HepG2 (cell line): ENCODE measurements around the gene CAD. TPM values are rescaled to one million over a fixed set of nuclear protein-coding genes. Genes with fewer than 3 reads are reported as not detected.

Source experiments
- ADNP ChIP-seq: sonication (generic); formaldehyde crosslinking; IDR thresholded peaks from 2 replicates; pipeline ENCODE4 v1.4.0; 2020; ENCODE audit warnings: missing genetic modification reagents
- ATM ChIP-seq: fragments of 450-650 bp; IDR thresholded peaks from 2 replicates; pipeline ENCODE4 v1.7.1; 2017; ENCODE audit warnings: mild to moderate bottlenecking, borderline replicate concordance
- BORCS8-MEF2B ChIP-seq: sonication (generic); formaldehyde crosslinking; IDR thresholded peaks from 2 replicates; pipeline ENCODE4 v1.8.0; 2022; ENCODE audit warnings: mild to moderate bottlenecking, missing genetic modification reagents
- DPF2 ChIP-seq: sonication (generic); formaldehyde crosslinking; IDR thresholded peaks from 2 replicates; pipeline ENCODE4 v1.4.0; 2020; ENCODE audit warnings: mild to moderate bottlenecking, low read depth, missing genetic modification reagents, borderline replicate concordance
- HNRNPL ChIP-seq: fragments of 200-400 bp; formaldehyde crosslinking; IDR thresholded peaks from 2 replicates; pipeline ENCODE4 v1.6.1; 2017; ENCODE audit warnings: mild to moderate bottlenecking, low read depth, low read length
- IRF2 ChIP-seq: IDR thresholded peaks from 2 replicates; pipeline ENCODE4 v1.6.1; 2018; ENCODE audit warnings: missing genetic modification reagents, missing compliant biosample characterization
- KMT2B ChIP-seq: IDR thresholded peaks from 2 replicates; pipeline ENCODE4 v1.6.1; 2016; ENCODE audit warnings: missing genetic modification reagents, missing compliant biosample characterization
- MAFK ChIP-seq, 2 experiments: IDR thresholded peaks in 1 of 2; conservative IDR thresholded peaks in 1 of 2; 2 replicates each; pipeline ENCODE4 v1.6.1; 2011; ENCODE audit warnings: improper control_type of control experiment in 2 of 2, low read length in 2 of 2
- NFIB ChIP-seq: sonication (generic); formaldehyde crosslinking; IDR thresholded peaks from 2 replicates; pipeline ENCODE4 v1.9.0; 2021; ENCODE audit warnings: missing genetic modification reagents, mild to moderate bottlenecking, borderline replicate concordance
- RBFOX2 ChIP-seq: fragments of 200-400 bp; formaldehyde crosslinking; IDR thresholded peaks from 2 replicates; pipeline ENCODE4 v1.6.1; 2017; ENCODE audit warnings: low read depth, mild to moderate bottlenecking, low read length
- TAF1 ChIP-seq: sonication (generic); formaldehyde crosslinking; IDR thresholded peaks from 2 replicates; pipeline ENCODE4 v1.4.0; 2020; ENCODE audit warnings: missing genetic modification reagents
- ZNF317 ChIP-seq: sonication (generic); formaldehyde crosslinking; IDR thresholded peaks from 2 replicates; pipeline ENCODE4 v1.5.0; 2020; ENCODE audit warnings: mild to moderate bottlenecking, missing genetic modification reagents
- ZNF883 ChIP-seq: sonication (generic); formaldehyde crosslinking; IDR thresholded peaks from 2 replicates; pipeline ENCODE4 v1.5.1; 2020; ENCODE audit warnings: mild to moderate bottlenecking, missing genetic modification reagents; ENCODE audit errors: not compliant biosample characterization
- ZNF891 ChIP-seq: sonication (generic); formaldehyde crosslinking; IDR thresholded peaks from 2 replicates; pipeline ENCODE4 v1.5.0; 2020; ENCODE audit warnings: mild to moderate bottlenecking, missing genetic modification reagents
- ZSCAN22 ChIP-seq: sonication (generic); formaldehyde crosslinking; IDR thresholded peaks from 2 replicates; pipeline ENCODE4 v1.4.0; 2020; ENCODE audit warnings: mild to moderate bottlenecking, missing genetic modification reagents
- polyA plus RNA-seq, 8 experiments: library from polyadenylated mRNA; depleted of rRNA in 3 of 8; stranded (reverse) in 7 of 8; unstranded in 1 of 8; fragments of >200 nt; fragmentation: Illumina TruSeq in 4 of 8; extraction: Trizol in 4 of 8; gene quantifications; 2 replicates each; pipeline versions ENCODE4 v1.2.1 to v1.2.3, GENCODE V29; 2011 to 2016; ENCODE audit warnings: low read depth in 4 of 8, missing spikeins in 1 of 8, mixed read lengths in 1 of 8; ENCODE audit not compliant: insufficient read depth in 1 of 8
- total RNA-seq, 5 experiments: library from RNA; depleted of rRNA; stranded (reverse); fragments of >200 nt; fragmentation: Illumina TruSeq; extraction: Trizol; gene quantifications; 2 replicates each; pipeline ENCODE4 v1.2.3, GENCODE V29; 2016; ENCODE audit warnings: low read depth in 1 of 5
- TF ChIP-seq, protein P1 (sequence below): sonication (generic); formaldehyde crosslinking; IDR thresholded peaks from 2 replicates; pipeline ENCODE4 v1.4.0; 2020; ENCODE audit warnings: mild to moderate bottlenecking, low read depth, missing genetic modification reagents
- TF ChIP-seq, protein P2 (sequence below): sonication (generic); formaldehyde crosslinking; IDR thresholded peaks from 2 replicates; pipeline ENCODE4 v1.4.0; 2020; ENCODE audit warnings: mild to moderate bottlenecking, missing genetic modification reagents
- TF ChIP-seq, protein P3 (sequence below): sonication (generic); formaldehyde crosslinking; IDR thresholded peaks from 2 replicates; pipeline ENCODE4 v1.4.0; 2020; ENCODE audit warnings: missing genetic modification reagents
- TF ChIP-seq, protein P4 (sequence below): sonication (generic); formaldehyde crosslinking; IDR thresholded peaks from 2 replicates; pipeline ENCODE4 v1.4.0; 2020; ENCODE audit warnings: missing genetic modification reagents
- TF ChIP-seq, protein P5 (sequence below): IDR thresholded peaks from 2 replicates; pipeline ENCODE4 v1.6.1; 2016

The CAD gene
- total and polyA plus RNA-seq, 2 of the 13 experiments (the other 11 are each of a cell fraction or from before 2014, with no cell fraction given): 21.7 to 37.0 TPM

DNA sequence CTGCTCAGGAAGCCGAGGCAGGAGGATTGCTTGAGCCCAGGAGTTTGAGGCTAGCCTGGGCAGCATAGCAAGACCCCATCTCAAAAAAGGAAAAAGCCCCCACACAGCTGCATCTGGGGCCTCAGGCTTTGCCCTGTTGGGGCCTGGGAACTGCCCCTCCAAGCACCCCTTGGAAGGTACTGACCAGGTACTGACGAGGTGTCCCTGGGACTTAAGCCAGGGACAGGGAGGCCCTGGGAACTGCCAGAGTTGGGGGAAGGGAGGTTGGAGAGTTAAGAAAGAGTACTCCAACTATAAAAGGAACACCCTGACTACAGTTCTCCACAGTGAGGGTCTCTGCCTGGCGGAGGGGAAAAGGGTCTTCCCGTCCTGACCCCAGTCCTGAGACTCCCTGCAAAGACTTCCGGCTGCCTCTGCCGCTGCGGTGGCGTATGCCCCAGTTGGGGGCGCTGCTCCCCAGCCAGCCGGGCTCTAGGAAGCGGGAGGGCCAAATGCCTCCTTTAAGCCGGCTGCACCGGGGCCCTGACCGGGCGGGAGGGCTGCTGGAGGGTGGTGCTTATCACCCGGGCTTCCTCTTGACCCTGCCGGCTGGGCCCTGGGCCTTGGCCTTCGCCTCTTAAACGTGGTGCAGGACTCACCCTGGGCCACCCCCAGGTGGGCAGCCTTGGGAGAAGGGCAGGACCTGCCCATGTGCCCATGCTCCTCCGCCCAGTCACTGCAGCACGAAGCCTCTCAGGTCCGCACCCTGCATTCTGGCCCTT lies 32.9 kb downstream of the CAD start (continued):
- TF ChIP-seq, protein P1, sequence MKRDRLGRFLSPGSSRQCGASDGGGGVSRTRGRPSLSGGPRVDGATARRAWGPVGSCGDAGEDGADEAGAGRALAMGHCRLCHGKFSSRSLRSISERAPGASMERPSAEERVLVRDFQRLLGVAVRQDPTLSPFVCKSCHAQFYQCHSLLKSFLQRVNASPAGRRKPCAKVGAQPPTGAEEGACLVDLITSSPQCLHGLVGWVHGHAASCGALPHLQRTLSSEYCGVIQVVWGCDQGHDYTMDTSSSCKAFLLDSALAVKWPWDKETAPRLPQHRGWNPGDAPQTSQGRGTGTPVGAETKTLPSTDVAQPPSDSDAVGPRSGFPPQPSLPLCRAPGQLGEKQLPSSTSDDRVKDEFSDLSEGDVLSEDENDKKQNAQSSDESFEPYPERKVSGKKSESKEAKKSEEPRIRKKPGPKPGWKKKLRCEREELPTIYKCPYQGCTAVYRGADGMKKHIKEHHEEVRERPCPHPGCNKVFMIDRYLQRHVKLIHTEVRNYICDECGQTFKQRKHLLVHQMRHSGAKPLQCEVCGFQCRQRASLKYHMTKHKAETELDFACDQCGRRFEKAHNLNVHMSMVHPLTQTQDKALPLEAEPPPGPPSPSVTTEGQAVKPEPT (CRISPR knock-in tag): peak; percentile 25; the same call in 1 of the 2 replicates
- TF ChIP-seq TAF1 (CRISPR knock-in tag) (no peak), RBFOX2 (0 out of 2 replicates have a peak, but pooled peaks have one; percentile 38), ZSCAN22 (no peak), ZNF317 (CRISPR knock-in tag) (peak; percentile 44; the same call in 1 of the 2 replicates), ZNF883 (CRISPR knock-in tag) (peak; percentile 59), NFIB (CRISPR knock-in tag) (no peak), BORCS8-MEF2B (peak; percentile 51), IRF2 (CRISPR knock-in tag) (peak; percentile 41; the same call in 1 of the 2 replicates), HNRNPL (peak; percentile 89), DPF2 (CRISPR knock-in tag) (0 out of 2 replicates have a peak, but pooled peaks have one; percentile 15), ZNF891 (CRISPR knock-in tag) (0 out of 2 replicates have a peak, but pooled peaks have one; percentile 22), MAFK (conservative IDR thresholded peaks at IDR 0.05 in 1 of 2, IDR thresholded peaks at IDR 0.05 in 1 of 2; ENCODE audit: low read length in 2 of 2) (no peak), KMT2B (no peak), ADNP (CRISPR knock-in tag) (no peak), ATM (no peak)
- TF ChIP-seq, protein P2, sequence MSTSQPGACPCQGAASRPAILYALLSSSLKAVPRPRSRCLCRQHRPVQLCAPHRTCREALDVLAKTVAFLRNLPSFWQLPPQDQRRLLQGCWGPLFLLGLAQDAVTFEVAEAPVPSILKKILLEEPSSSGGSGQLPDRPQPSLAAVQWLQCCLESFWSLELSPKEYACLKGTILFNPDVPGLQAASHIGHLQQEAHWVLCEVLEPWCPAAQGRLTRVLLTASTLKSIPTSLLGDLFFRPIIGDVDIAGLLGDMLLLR (CRISPR knock-in tag): peak; percentile 42; the same call in 1 of the 2 replicates
- TF ChIP-seq, protein P3, sequence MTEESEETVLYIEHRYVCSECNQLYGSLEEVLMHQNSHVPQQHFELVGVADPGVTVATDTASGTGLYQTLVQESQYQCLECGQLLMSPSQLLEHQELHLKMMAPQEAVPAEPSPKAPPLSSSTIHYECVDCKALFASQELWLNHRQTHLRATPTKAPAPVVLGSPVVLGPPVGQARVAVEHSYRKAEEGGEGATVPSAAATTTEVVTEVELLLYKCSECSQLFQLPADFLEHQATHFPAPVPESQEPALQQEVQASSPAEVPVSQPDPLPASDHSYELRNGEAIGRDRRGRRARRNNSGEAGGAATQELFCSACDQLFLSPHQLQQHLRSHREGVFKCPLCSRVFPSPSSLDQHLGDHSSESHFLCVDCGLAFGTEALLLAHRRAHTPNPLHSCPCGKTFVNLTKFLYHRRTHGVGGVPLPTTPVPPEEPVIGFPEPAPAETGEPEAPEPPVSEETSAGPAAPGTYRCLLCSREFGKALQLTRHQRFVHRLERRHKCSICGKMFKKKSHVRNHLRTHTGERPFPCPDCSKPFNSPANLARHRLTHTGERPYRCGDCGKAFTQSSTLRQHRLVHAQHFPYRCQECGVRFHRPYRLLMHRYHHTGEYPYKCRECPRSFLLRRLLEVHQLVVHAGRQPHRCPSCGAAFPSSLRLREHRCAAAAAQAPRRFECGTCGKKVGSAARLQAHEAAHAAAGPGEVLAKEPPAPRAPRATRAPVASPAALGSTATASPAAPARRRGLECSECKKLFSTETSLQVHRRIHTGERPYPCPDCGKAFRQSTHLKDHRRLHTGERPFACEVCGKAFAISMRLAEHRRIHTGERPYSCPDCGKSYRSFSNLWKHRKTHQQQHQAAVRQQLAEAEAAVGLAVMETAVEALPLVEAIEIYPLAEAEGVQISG (CRISPR knock-in tag): peak; percentile 77
- TF ChIP-seq, protein P4, sequence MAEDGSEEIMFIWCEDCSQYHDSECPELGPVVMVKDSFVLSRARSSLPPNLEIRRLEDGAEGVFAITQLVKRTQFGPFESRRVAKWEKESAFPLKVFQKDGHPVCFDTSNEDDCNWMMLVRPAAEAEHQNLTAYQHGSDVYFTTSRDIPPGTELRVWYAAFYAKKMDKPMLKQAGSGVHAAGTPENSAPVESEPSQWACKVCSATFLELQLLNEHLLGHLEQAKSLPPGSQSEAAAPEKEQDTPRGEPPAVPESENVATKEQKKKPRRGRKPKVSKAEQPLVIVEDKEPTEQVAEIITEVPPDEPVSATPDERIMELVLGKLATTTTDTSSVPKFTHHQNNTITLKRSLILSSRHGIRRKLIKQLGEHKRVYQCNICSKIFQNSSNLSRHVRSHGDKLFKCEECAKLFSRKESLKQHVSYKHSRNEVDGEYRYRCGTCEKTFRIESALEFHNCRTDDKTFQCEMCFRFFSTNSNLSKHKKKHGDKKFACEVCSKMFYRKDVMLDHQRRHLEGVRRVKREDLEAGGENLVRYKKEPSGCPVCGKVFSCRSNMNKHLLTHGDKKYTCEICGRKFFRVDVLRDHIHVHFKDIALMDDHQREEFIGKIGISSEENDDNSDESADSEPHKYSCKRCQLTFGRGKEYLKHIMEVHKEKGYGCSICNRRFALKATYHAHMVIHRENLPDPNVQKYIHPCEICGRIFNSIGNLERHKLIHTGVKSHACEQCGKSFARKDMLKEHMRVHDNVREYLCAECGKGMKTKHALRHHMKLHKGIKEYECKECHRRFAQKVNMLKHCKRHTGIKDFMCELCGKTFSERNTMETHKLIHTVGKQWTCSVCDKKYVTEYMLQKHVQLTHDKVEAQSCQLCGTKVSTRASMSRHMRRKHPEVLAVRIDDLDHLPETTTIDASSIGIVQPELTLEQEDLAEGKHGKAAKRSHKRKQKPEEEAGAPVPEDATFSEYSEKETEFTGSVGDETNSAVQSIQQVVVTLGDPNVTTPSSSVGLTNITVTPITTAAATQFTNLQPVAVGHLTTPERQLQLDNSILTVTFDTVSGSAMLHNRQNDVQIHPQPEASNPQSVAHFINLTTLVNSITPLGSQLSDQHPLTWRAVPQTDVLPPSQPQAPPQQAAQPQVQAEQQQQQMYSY (CRISPR knock-in tag): no peak
- TF ChIP-seq, protein P5, sequence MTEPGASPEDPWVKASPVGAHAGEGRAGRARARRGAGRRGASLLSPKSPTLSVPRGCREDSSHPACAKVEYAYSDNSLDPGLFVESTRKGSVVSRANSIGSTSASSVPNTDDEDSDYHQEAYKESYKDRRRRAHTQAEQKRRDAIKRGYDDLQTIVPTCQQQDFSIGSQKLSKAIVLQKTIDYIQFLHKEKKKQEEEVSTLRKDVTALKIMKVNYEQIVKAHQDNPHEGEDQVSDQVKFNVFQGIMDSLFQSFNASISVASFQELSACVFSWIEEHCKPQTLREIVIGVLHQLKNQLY: 0 out of 2 replicates have a peak, but pooled peaks have one; percentile 39
